Neural crest cell (in vitro differentiated cells): Measurements from ENCODE around the gene CHSY3. TPM values are rescaled to one million over a fixed set of nuclear protein-coding genes. Genes with fewer than 3 reads are reported as not detected.

Experiments
- DNase-seq: peaks from one replicate; pipeline ENCODE4 v3.0.0; 2021; ENCODE audit warnings: low read depth, mixed read lengths, low spot score
- H3K27ac Mint-ChIP-seq: one replicate; pipeline ENCODE4 v1.8.0; 2021; ENCODE audit warnings: mild to moderate bottlenecking, mixed read lengths; ENCODE audit not compliant: unreplicated experiment
- H3K27me3 Mint-ChIP-seq: 2 replicates; pipeline ENCODE4 v1.8.0; 2021; ENCODE audit warnings: low read depth, mild to moderate bottlenecking, mixed read lengths
- H3K36me3 Mint-ChIP-seq: 2 replicates; pipeline ENCODE4 v1.8.0; 2021; ENCODE audit warnings: low read depth, mild to moderate bottlenecking, mixed read lengths
- H3K4me1 Mint-ChIP-seq: 2 replicates; pipeline ENCODE4 v1.8.0; 2021; ENCODE audit warnings: mixed read lengths
- H3K4me3 Mint-ChIP-seq: one replicate; pipeline ENCODE4 v1.8.0; 2021; ENCODE audit warnings: mild to moderate bottlenecking, mixed read lengths
- H3K9me3 Mint-ChIP-seq: 2 replicates; pipeline ENCODE4 v1.8.0; 2021; ENCODE audit warnings: mixed read lengths
- total RNA-seq: library from RNA; stranded (reverse); gene quantifications from 2 replicates; pipeline ENCODE4 v1.2.1, GENCODE V29; 2021
- TF ChIP-seq, protein P1 (sequence below): fragments of 200-600 bp; sonication (generic); conservative IDR thresholded peaks from 2 replicates; pipeline ENCODE4 v1.5.0; 2021; ENCODE audit warnings: antibody characterized with exemption, mild to moderate bottlenecking

Gene CHSY3
- total RNA-seq, 1 donor from 2014 or later = 0.91 TPM

- Mint-ChIP-seq H3K4me3 (no peak overlapping the region), H3K4me1 (no peaks in the 10 kb centered on the region), H3K9me3 (peaks cover 7% of the 10 kb centered on the region), H3K27ac (no peak overlapping the region), H3K36me3 (no peaks in the 10 kb centered on the region), H3K27me3 (no peaks in the 10 kb centered on the region)
- TF ChIP-seq, protein P1, sequence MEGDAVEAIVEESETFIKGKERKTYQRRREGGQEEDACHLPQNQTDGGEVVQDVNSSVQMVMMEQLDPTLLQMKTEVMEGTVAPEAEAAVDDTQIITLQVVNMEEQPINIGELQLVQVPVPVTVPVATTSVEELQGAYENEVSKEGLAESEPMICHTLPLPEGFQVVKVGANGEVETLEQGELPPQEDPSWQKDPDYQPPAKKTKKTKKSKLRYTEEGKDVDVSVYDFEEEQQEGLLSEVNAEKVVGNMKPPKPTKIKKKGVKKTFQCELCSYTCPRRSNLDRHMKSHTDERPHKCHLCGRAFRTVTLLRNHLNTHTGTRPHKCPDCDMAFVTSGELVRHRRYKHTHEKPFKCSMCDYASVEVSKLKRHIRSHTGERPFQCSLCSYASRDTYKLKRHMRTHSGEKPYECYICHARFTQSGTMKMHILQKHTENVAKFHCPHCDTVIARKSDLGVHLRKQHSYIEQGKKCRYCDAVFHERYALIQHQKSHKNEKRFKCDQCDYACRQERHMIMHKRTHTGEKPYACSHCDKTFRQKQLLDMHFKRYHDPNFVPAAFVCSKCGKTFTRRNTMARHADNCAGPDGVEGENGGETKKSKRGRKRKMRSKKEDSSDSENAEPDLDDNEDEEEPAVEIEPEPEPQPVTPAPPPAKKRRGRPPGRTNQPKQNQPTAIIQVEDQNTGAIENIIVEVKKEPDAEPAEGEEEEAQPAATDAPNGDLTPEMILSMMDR = no peak
- DNase-seq = no peak
Measured at GRCh38 chr5:129978270-129978669, 74.0 kb downstream of the CHSY3 start.

GRCh38 chr5:129988453-129988852, 84.2 kb downstream of the CHSY3 start:
- Mint-ChIP-seq H3K27me3 (no peaks in the 10 kb centered on the region), H3K4me1 (no peaks in the 10 kb centered on the region), H3K36me3 (peaks cover 10% of the 10 kb centered on the region), H3K9me3 (peaks cover 17% of the 10 kb centered on the region), H3K27ac (no peak overlapping the region), H3K4me3 (no peak overlapping the region)
- TF ChIP-seq, protein P1 = no peak
- DNase-seq = no peak

GRCh38 chr5:129991780-129992179, 87.5 kb downstream of the CHSY3 start:
- DNase-seq = no peak
- Mint-ChIP-seq H3K4me1 (no peaks in the 10 kb centered on the region), H3K4me3 (no peak overlapping the region), H3K36me3 (no peaks in the 10 kb centered on the region), H3K27ac (no peak overlapping the region), H3K27me3 (no peaks in the 10 kb centered on the region), H3K9me3 (no peaks in the 10 kb centered on the region)
- TF ChIP-seq, protein P1 = no peak

- H3K36me3 Mint-ChIP-seq = no peaks in the 10 kb centered on the region
- no peaks in the 10 kb centered on the region for H3K27me3 Mint-ChIP-seq
- DNase-seq = no peak
- H3K27ac Mint-ChIP-seq = no peak overlapping the region
- no peak overlapping the region for H3K4me3 Mint-ChIP-seq
- no peaks in the 10 kb centered on the region for H3K9me3 Mint-ChIP-seq
- TF ChIP-seq, protein P1 = no peak
- H3K4me1 Mint-ChIP-seq = no peaks in the 10 kb centered on the region
Measured at GRCh38 chr5:129996896-129997295, 92.6 kb downstream of the CHSY3 start.

- no peaks in the 10 kb centered on the region for H3K27me3 Mint-ChIP-seq
- DNase-seq = no peak
- H3K4me1 Mint-ChIP-seq = no peaks in the 10 kb centered on the region
- H3K36me3 Mint-ChIP-seq = no peaks in the 10 kb centered on the region
- H3K27ac Mint-ChIP-seq = no peak overlapping the region
- TF ChIP-seq, protein P1 = no peak
- H3K4me3 Mint-ChIP-seq = no peak overlapping the region
- H3K9me3 Mint-ChIP-seq = no peaks in the 10 kb centered on the region
Measured at GRCh38 chr5:130000460-130000859, 96.2 kb downstream of the CHSY3 start.

GRCh38 chr5:130002183-130002582, 97.9 kb downstream of the CHSY3 start:
- TF ChIP-seq, protein P1 = no peak
- H3K4me3 Mint-ChIP-seq = no peak overlapping the region

More at GRCh38 chr5:130002183-130002582, 97.9 kb downstream of the CHSY3 start:
- Mint-ChIP-seq H3K27me3 (no peaks in the 10 kb centered on the region), H3K9me3 (no peaks in the 10 kb centered on the region), H3K4me1 (no peaks in the 10 kb centered on the region), H3K36me3 (no peaks in the 10 kb centered on the region), H3K27ac (no peak overlapping the region)
- DNase-seq = no peak
